GM04503 (cell line): Measurements from ENCODE around the gene ZNF646.

Experiments used
- DNase-seq: peaks from one replicate; pipeline ENCODE4 v3.0.0-alpha.2; 2012; ENCODE audit warnings: low read depth

Gene ZNF646

GRCh38 chr16:31064882-31065461 is 9.2 kb upstream of the ZNF646 start:
- DNase-seq: peak; percentile 92

- no peak for DNase-seq
Observed at GRCh38 chr16:31067342-31067741, 6.9 kb upstream of the ZNF646 start.

DNA sequence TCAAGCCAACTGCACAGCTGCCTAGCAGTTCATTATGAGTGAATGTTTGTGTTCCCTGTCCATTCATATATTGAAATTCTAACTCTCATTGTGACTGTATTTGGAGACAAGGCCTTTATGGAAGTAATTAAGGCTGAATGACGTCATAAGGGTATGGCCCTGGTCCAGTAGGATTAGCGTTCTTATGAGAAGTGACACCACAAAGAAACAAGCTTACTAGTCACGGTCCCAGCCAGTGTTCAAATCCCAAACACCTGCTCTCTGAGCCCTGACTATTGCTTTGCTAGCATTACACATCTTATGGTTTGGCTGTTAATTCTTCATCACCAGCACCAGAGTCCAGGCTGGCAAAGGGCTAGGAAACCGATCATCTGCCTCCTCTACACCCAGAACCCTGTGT is 2.4 kb upstream of the ZNF646 start:
- DNase-seq: peak; percentile 72

GRCh38 chr16:31072540-31073141 is 1.6 kb upstream of the ZNF646 start:
- DNase-seq: no peak

DNA sequence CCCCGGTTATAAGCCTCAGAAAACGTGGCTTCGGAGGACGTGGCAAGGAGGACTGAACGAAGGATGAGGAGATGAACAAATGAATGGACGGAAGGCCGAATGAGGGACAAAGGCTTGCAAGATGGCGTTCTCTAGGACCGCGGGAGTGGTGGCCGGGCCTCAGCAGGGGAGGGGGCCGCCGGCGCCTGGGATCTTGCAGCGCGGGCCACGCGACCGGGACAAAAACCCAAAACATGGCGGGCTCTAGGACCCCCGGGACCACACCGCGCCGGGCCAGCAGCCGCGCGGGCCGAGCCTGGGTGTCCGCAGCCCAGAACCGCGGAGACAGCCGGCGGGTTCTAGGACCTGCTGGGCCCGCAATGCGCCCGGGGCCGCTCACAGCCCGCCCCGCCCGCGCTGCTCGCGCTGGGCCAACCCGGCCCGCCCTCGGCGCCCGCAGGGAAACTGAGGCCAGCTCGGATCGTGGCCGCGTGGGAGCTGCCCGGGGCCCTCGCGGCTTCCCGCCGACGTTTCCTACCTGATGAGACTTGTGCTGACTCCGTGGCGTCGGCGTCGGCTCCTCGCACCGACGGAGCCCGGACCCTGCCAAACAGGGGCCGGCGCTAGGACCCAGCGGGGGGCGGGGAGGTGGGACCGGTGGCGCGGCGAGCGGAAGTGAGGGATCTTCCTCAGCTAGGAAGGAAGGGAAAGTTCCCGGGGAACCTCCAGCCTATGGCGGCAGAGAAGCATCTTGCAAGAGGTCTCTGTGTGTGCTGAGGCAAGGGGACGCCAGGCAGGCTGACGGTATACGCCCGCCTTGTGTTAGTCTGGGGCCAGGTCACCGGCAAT is 866 bp upstream of the ZNF646 start:
- no peak for DNase-seq

GRCh38 chr16:31074814-31075183 is 577 bp downstream of the ZNF646 start:
- DNase-seq: no peak

GRCh38 chr16:31076319-31076718 is 2.1 kb downstream of the ZNF646 start:
- no peak for DNase-seq

GRCh38 chr16:31077024-31077423 is 2.8 kb downstream of the ZNF646 start:
- no peak for DNase-seq

- DNase-seq: no peak
Observed at GRCh38 chr16:31077592-31078396, 3.6 kb downstream of the ZNF646 start.

DNA sequence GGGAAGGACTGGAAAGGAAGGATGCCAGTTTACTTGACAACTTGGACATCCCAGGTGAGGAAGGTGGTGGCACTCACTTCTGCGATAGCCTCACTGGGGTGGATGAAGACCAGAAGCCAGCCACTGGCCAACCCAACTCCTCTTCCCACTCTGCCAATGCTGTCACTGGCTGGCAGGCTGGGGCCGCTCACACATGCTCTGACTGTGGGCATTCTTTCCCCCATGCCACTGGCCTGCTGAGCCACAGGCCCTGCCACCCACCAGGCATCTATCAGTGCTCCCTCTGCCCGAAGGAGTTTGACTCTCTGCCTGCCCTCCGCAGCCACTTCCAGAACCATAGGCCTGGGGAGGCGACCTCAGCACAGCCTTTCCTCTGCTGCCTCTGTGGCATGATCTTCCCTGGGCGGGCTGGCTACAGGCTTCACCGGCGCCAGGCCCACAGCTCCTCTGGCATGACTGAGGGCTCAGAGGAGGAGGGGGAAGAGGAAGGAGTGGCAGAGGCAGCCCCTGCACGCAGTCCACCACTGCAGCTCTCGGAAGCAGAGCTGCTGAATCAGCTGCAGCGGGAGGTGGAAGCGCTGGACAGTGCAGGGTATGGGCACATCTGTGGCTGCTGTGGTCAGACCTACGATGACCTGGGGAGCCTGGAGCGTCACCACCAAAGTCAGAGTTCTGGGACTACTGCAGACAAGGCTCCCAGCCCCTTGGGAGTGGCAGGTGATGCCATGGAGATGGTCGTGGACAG is 4.5 kb downstream of the ZNF646 start:
- no peak for DNase-seq

GRCh38 chr16:31079342-31079944 is 5.2 kb downstream of the ZNF646 start:
- no peak for DNase-seq

DNA sequence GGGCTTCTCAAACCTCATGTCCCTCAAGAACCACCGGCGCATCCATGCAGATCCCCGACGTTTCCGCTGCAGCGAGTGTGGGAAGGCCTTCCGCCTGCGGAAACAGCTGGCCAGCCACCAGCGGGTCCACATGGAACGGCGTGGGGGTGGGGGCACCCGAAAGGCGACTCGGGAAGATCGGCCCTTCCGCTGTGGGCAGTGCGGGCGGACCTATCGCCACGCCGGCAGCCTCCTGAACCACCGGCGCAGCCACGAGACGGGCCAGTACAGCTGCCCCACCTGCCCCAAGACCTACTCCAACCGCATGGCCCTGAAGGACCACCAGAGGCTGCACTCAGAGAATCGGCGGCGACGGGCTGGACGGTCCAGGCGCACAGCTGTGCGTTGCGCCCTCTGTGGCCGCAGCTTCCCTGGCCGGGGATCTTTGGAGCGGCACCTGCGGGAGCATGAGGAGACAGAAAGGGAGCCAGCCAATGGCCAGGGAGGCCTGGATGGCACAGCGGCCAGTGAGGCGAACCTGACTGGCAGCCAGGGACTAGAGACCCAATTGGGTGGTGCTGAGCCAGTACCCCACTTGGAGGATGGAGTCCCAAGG is 5.9 kb downstream of the ZNF646 start:
- no peak for DNase-seq

- DNase-seq: no peak
Observed at GRCh38 chr16:31080756-31081419, 6.7 kb downstream of the ZNF646 start.

GRCh38 chr16:31081428-31082351 is 7.5 kb downstream of the ZNF646 start:
- no peak for DNase-seq

- DNase-seq: no peak
Observed at GRCh38 chr16:31082368-31083045, 8.3 kb downstream of the ZNF646 start.

- DNase-seq: no peak
Observed at GRCh38 chr16:31083081-31083480, 8.9 kb downstream of the ZNF646 start.

DNA sequence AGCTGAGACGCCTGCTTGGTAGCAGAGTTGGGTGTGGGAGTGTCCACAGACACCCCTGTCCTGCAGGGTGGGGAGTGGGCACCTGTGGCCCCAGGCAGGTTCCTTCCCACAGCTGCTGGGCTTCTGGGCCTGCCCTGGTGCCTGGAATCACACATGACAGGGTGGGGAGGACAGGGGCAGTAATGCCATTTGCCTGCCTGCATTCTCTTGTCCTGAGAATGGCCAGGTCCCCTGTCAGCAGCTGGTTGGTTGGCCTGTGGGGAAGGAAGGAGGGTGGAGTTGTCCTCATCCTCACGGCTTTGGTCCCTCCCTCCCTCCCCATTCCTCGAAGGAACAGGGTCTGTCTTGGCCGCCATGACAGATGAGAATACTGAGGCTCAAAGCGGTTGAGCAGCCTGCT is 9.3 kb downstream of the ZNF646 start:
- no peak for DNase-seq

DNA sequence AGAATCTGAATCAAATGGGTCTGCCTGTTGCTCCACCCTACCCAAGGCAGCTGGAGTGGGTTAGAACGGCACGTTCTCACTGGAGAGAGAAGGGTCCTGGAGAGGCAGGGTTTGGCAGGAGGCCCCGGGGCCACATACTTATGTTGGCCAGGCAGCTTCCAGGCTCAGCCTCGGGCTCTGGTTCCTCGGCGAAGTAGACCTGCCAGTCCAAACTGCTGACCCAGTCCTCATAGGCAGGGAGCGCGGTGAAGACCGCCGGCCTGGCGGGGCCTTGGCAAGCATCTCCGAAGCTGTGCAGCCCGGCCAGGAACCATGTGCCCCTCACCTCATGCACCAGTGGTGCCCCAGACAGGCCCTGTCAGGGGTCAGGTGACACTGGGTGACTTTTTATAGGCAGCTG is 9.8 kb downstream of the ZNF646 start:
- DNase-seq: no peak
